ENCODE data around the gene ZFP90. TPM values are rescaled to one million over a fixed set of nuclear protein-coding genes. Genes with fewer than 3 reads are reported as not detected.
"Not testable (repeated sequence)": the region's sequence is repeated elsewhere in the genome, so short reads cannot be mapped to it uniquely, and the experiment has no call there.

Gene ZFP90
- total RNA-seq, 4 donors from 2014 or later, result 21.3 to 38.2 (median 27.3) TPM

DNA sequence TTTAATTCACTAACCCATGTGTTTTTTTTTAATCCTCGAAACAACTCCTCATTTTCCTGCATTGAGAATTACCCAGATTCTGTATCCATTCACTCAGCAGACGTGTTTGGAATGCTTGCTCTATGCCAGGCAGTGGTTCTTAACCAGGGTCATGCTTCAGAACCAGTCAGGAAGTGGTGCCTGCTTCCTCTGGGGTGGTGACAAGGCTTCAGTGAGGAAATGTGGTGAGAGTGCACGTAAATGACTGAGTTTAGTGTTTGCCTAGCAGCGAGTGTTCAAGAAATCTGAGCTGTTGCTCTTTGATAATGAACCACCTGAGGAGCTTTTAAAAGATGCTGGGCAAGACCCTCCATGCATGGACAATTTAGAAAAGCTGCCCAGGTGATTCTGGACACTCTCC lies 9.9 kb downstream of the ZFP90 start:
- WGBS, 2 donors (ENCODE audit: low coverage in 1 of 2), result 90 to 96% methylated on average over 2 to 4 of the region's 4 CpGs
- no peak for ATAC-seq
- TF ChIP-seq EP300 (IDR thresholded peaks at IDR 0.05) (no peak), POLR2AphosphoS5 (IDR thresholded peaks at IDR 0.05) (no peak), POLR2A (IDR thresholded peaks at IDR 0.05) (no peak)
- TF ChIP-seq, protein P1, sequence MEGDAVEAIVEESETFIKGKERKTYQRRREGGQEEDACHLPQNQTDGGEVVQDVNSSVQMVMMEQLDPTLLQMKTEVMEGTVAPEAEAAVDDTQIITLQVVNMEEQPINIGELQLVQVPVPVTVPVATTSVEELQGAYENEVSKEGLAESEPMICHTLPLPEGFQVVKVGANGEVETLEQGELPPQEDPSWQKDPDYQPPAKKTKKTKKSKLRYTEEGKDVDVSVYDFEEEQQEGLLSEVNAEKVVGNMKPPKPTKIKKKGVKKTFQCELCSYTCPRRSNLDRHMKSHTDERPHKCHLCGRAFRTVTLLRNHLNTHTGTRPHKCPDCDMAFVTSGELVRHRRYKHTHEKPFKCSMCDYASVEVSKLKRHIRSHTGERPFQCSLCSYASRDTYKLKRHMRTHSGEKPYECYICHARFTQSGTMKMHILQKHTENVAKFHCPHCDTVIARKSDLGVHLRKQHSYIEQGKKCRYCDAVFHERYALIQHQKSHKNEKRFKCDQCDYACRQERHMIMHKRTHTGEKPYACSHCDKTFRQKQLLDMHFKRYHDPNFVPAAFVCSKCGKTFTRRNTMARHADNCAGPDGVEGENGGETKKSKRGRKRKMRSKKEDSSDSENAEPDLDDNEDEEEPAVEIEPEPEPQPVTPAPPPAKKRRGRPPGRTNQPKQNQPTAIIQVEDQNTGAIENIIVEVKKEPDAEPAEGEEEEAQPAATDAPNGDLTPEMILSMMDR (IDR thresholded peaks at IDR 0.05), result no peak
- Histone ChIP-seq H3K9me3 (peaks cover 0 to 35% (median 0%) of the 10 kb centered on the region in 3 donors), H3K4me3 (no peak overlapping the region), H3K36me3 (peaks cover 0 to 89% of the 10 kb centered on the region in 2 donors), H3K4me1 (no peaks in the 10 kb centered on the region), H3K27me3 (no peaks in the 10 kb centered on the region), H3K27ac (no peak overlapping the region)

DNA sequence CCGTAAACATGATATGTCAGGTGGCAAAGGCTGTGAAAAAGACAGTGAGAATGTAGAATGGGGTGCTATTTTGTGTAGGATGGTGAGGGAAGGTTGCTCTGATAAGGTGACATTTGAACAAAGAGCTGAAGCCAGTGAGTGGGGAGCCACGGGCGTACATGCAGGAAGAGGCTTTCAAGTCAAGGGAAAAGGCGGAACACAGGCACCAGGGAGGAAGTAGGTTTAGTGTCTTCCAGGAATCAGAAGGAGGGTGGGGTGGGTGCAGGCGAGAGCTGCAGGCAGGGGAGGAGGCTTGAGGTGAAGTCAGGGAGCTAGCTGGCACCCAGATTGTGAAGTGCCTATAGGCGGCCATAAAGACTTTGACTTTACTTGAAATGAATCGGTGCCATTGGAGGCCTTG lies 14.1 kb downstream of the ZFP90 start:
- Histone ChIP-seq H3K27me3 (no peaks in the 10 kb centered on the region), H3K36me3 (peaks cover 5 to 96% of the 10 kb centered on the region in 2 donors), H3K9me3 (peaks cover 0 to 77% (median 0%) of the 10 kb centered on the region in 3 donors), H3K27ac (no peak overlapping the region), H3K4me3 (no peak overlapping the region), H3K4me1 (no peaks in the 10 kb centered on the region)
- no peak for TF ChIP-seq POLR2A (IDR thresholded peaks at IDR 0.05)
- no peak for TF ChIP-seq EP300 (IDR thresholded peaks at IDR 0.05)
- TF ChIP-seq, protein P1 (IDR thresholded peaks at IDR 0.05), result no peak
- TF ChIP-seq POLR2AphosphoS5 (IDR thresholded peaks at IDR 0.05), result no peak
- no peak for ATAC-seq
- WGBS, 2 donors (ENCODE audit: low coverage in 1 of 2), result 96 to 100% methylated on average over 4 to 7 of the region's 7 CpGs

DNA sequence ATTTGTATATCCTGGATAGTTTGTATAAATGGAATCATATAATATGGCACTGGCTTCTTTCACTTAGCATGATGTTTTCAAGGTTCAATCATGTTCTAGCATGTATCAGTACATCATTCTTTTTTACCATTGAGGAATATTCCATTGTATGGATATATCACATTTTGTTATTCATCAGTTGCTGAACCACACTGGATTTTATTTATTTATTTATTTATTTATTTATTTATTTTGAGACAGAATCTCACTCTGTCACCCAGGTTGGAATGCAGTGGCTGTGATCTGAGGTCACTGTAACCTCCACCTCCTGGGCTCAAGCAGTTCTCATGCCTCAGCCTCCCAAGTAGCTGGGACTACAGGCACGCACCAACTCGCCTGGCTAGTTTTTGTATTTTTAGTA lies 21.2 kb downstream of the ZFP90 start:
- H3K27me3 ChIP-seq, H3K4me1 ChIP-seq, ATAC-seq, H3K4me3 ChIP-seq, H3K27ac ChIP-seq: not testable (repeated sequence)
- H3K36me3 ChIP-seq, result peaks cover 46 to 92% of the 10 kb centered on the region in 2 donors
- H3K9me3 ChIP-seq, result peaks cover 15 to 100% (median 20%) of the 10 kb centered on the region in 3 donors
- 100% methylated on average over 1 to 2 of the region's 2 CpGs for WGBS, 2 donors (ENCODE audit: low coverage in 1 of 2)

DNA sequence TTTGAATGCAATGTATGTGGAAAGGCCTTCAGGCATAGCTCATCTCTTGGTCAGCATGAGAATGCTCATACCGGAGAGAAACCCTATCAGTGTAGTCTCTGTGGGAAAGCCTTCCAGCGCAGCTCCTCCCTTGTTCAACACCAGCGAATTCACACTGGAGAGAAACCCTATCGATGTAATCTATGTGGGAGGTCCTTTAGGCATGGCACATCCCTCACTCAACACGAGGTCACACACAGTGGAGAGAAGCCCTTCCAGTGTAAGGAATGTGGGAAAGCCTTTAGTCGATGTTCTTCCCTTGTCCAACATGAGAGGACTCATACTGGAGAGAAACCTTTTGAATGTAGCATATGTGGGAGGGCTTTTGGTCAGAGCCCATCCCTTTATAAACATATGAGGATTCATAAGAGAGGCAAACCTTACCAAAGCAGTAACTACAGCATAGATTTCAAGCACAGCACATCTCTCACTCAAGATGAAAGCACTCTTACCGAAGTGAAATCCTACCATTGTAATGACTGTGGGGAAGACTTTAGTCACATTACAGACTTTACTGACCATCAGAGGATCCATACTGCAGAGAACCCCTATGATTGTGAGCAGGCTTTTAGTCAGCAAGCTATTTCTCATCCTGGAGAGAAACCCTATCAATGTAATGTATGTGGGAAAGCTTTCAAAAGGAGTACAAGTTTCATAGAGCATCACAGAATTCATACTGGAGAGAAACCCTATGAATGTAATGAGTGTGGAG lies 24.7 kb downstream of the ZFP90 start:
- no peaks in the 10 kb centered on the region for H3K4me1 ChIP-seq
- H3K36me3 ChIP-seq, result peaks cover 35 to 58% of the 10 kb centered on the region in 2 donors
- no peak overlapping the region for H3K27ac ChIP-seq
- H3K27me3 ChIP-seq, result no peaks in the 10 kb centered on the region
- H3K9me3 ChIP-seq, result peaks cover 15 to 100% (median 32%) of the 10 kb centered on the region in 3 donors
- WGBS, 2 donors (ENCODE audit: low coverage in 1 of 2), result 100% methylated on average over 2 of the region's 7 CpGs
- no peak overlapping the region for H3K4me3 ChIP-seq
- TF ChIP-seq POLR2AphosphoS5 (IDR thresholded peaks at IDR 0.05) (no peak), POLR2A (IDR thresholded peaks at IDR 0.05) (no peak), EP300 (IDR thresholded peaks at IDR 0.05) (no peak)
- TF ChIP-seq, protein P1 (IDR thresholded peaks at IDR 0.05), result no peak
- no peak for ATAC-seq

DNA sequence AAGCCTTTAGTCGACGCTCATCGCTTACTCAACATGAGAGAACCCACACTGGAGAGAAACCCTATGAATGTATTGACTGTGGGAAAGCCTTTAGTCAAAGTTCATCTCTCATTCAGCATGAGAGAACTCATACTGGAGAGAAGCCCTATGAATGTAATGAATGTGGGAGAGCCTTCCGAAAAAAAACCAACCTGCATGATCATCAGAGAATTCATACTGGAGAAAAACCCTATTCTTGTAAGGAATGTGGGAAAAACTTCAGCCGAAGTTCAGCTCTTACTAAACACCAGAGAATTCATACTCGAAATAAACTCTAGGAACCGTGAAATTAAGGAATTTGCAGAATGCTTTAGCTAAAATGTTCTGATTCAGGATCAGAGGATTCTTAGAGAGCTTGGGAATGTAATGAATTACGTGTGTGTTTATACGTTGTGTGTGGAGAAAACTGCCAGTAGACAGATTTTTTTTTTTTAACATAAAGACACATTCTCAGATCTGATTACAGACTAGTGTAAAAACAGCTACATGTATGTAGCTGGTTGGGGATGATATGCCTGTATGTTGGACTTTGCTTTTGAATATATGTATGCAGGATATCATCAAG lies 25.4 kb downstream of the ZFP90 start:
- H3K9me3 ChIP-seq, result peaks cover 15 to 100% (median 32%) of the 10 kb centered on the region in 3 donors
- no peak overlapping the region for H3K4me3 ChIP-seq
- H3K27me3 ChIP-seq, result no peaks in the 10 kb centered on the region
- no peak for ATAC-seq
- no peaks in the 10 kb centered on the region for H3K4me1 ChIP-seq
- no peak overlapping the region for H3K27ac ChIP-seq
- 95 to 98% methylated on average over 6 to 9 of the region's 9 CpGs for WGBS, 2 donors (ENCODE audit: low coverage in 1 of 2)
- no peak for TF ChIP-seq POLR2AphosphoS5 (IDR thresholded peaks at IDR 0.05)
- TF ChIP-seq, protein P1 (IDR thresholded peaks at IDR 0.05), result no peak
- no peak for TF ChIP-seq POLR2A (IDR thresholded peaks at IDR 0.05)
- TF ChIP-seq EP300 (IDR thresholded peaks at IDR 0.05), result no peak
- H3K36me3 ChIP-seq, result peaks cover 31 to 51% of the 10 kb centered on the region in 2 donors

Data from gastroesophageal sphincter (tissue), 4 donors.